ENCODE measurements around the gene SCARB1. TPM values are rescaled to one million over a fixed set of nuclear protein-coding genes. Genes with fewer than 3 reads are reported as not detected.

Gene SCARB1
- polyA plus RNA-seq, 6 donors from 2014 or later, result 4.1 to 20.8 (median 12.1) TPM

GRCh38 chr12:124761056-124761455 lies 102.6 kb downstream of the SCARB1 start:
- Mint-ChIP-seq H3K4me1 (peaks cover 0 to 5% (median 3%) of the 10 kb centered on the region in 3 donors), H3K36me3 (peaks cover 0 to 16% of the 10 kb centered on the region in 2 donors), H3K4me3 (no peak overlapping the region), H3K9me3 (peaks cover 5 to 24% (median 21%) of the 10 kb centered on the region in 7 donors), H3K27me3 (peaks cover 22 to 42% (median 31%) of the 10 kb centered on the region in 3 donors), H3K27ac (peak overlapping the region in 1 of 6 donors; percentile 57)
- ATAC-seq (ENCODE audit: low read depth in 2 of 2) (no peak), DNase-seq (no peak)

DNA sequence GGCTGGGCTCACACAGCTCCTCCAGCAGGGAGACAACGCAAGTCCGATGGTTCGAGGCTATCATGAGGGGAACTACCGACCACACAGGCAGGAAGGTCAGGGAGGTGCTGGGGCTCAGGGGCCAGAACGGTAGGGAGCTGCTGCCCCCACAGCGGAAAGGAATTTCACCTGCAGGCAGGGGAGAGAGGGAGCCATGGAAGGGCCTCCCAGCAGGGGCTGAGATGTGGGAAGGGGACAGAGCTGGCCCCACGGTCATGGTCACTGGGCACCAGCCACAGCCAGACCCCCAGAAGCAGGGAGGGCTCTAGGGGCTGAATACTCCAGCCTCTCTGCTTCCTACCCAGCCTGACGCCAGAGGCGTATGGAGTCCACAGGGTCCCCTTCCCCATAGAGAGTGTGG lies 103.1 kb downstream of the SCARB1 start:
- H3K27ac Mint-ChIP-seq, result no peak overlapping the region
- H3K36me3 Mint-ChIP-seq, result peaks cover 0 to 13% of the 10 kb centered on the region in 2 donors
- no peak overlapping the region for H3K4me3 Mint-ChIP-seq
- no peak for DNase-seq
- no peak for ATAC-seq (ENCODE audit: low read depth in 2 of 2)
- peaks cover under 1 to 5% (median 3%) of the 10 kb centered on the region in 3 donors for H3K4me1 Mint-ChIP-seq
- H3K9me3 Mint-ChIP-seq, result peaks cover 4 to 21% (median 18%) of the 10 kb centered on the region in 7 donors
- peaks cover 25 to 47% (median 33%) of the 10 kb centered on the region in 3 donors for H3K27me3 Mint-ChIP-seq

DNA sequence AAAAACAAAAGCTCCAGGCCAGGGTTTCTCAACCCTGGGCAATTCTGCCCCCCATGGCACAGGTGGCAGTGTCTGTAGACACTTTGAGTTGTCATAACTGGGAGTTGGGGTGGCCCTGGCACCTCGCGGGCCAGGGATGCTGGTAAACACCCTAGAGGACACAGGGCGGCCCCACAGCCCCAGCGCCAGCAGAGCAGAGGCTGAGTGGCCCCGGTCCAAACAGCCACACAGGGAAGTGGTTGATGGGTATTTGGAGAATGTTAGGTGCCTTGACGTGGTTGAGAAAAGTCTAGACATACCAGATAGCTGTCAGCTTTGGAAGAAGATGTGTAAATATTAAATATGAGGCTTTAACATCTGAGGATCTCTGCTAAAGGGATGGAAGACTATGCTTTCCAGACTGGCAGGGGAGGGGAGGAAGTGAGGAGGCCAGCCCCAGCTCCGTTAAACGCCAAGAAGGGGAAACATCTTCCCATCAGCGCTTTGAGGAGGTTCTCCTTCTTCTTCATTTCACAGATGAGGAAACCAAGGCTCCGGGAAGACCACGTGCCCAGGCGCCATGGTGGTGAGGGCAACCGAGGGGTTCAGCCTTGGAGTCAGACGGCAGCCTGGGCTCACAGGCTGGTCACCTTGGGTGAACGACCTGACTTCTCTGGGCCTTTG lies 103.7 kb downstream of the SCARB1 start:
- Mint-ChIP-seq H3K27me3 (peaks cover 31 to 53% (median 38%) of the 10 kb centered on the region in 3 donors), H3K9me3 (peaks cover 2 to 15% (median 12%) of the 10 kb centered on the region in 7 donors), H3K4me1 (peaks cover 4 to 11% (median 9%) of the 10 kb centered on the region in 3 donors), H3K4me3 (no peak overlapping the region), H3K36me3 (peaks cover 0 to 8% of the 10 kb centered on the region in 2 donors), H3K27ac (no peak overlapping the region)
- ATAC-seq (ENCODE audit: low read depth in 2 of 2) (no peak), DNase-seq (no peak)

GRCh38 chr12:124758266-124759220 lies 105.1 kb downstream of the SCARB1 start:
- Mint-ChIP-seq H3K36me3 (peaks cover 0 to 8% of the 10 kb centered on the region in 2 donors), H3K27me3 (peaks cover 38 to 64% (median 42%) of the 10 kb centered on the region in 3 donors), H3K27ac (no peak overlapping the region), H3K4me3 (no peak overlapping the region), H3K4me1 (peaks cover 4 to 11% (median 9%) of the 10 kb centered on the region in 3 donors), H3K9me3 (peaks cover 0 to 10% (median 3%) of the 10 kb centered on the region in 7 donors)
- no peak for ATAC-seq (ENCODE audit: low read depth in 2 of 2)
- no peak for DNase-seq

DNA sequence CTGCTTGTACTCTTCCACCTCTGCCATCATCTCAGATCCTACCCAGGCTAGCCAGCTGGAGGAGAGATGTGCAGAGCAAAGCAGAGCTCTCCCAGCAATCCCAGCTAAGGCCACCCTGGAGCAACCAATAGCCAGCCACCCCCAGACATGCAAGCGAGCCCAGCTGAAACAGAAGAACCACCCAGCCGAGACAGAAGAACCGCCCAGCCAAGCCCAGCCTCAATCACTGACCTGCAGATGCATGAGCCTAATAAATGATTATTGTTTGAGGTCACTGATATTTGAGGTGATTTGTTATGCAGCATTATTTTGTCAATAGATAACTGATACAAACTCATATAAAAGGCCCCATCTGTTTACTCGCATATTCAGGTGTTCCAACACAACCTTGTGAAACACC lies 106.3 kb downstream of the SCARB1 start:
- no peak overlapping the region for H3K27ac Mint-ChIP-seq
- no peak for ATAC-seq (ENCODE audit: low read depth in 2 of 2)

GRCh38 chr12:124756760-124757159 lies 106.9 kb downstream of the SCARB1 start:
- H3K27ac Mint-ChIP-seq, result no peak overlapping the region
- ATAC-seq (ENCODE audit: low read depth in 2 of 2), result no peak
- no peak for DNase-seq
- peaks cover 0 to 6% (median 3%) of the 10 kb centered on the region in 7 donors for H3K9me3 Mint-ChIP-seq
- peaks cover 6 to 11% (median 9%) of the 10 kb centered on the region in 3 donors for H3K4me1 Mint-ChIP-seq
- H3K36me3 Mint-ChIP-seq, result peaks cover 0 to 8% of the 10 kb centered on the region in 2 donors
- peaks cover 39 to 64% (median 48%) of the 10 kb centered on the region in 3 donors for H3K27me3 Mint-ChIP-seq
- H3K4me3 Mint-ChIP-seq, result no peak overlapping the region

More for the DNA sequence above, 106.3 kb downstream of the SCARB1 start:
- DNase-seq, result no peak
- Mint-ChIP-seq H3K36me3 (peaks cover 0 to 8% of the 10 kb centered on the region in 2 donors), H3K27me3 (peaks cover 41 to 64% (median 48%) of the 10 kb centered on the region in 3 donors), H3K4me3 (no peak overlapping the region), H3K9me3 (peaks cover 0 to 6% (median 3%) of the 10 kb centered on the region in 7 donors), H3K4me1 (peaks cover 6 to 11% (median 9%) of the 10 kb centered on the region in 3 donors)

GRCh38 chr12:124756166-124756565 lies 107.5 kb downstream of the SCARB1 start:
- Mint-ChIP-seq H3K27ac (no peak overlapping the region), H3K27me3 (peaks cover 39 to 68% (median 53%) of the 10 kb centered on the region in 3 donors), H3K9me3 (peaks cover 0 to 6% (median 3%) of the 10 kb centered on the region in 7 donors), H3K36me3 (peaks cover 0 to 8% of the 10 kb centered on the region in 2 donors), H3K4me3 (no peak overlapping the region), H3K4me1 (peaks cover 6 to 11% (median 9%) of the 10 kb centered on the region in 3 donors)
- DNase-seq (no peak), ATAC-seq (ENCODE audit: low read depth in 2 of 2) (no peak)

- ATAC-seq (ENCODE audit: low read depth in 2 of 2), result no peak
- H3K4me1 Mint-ChIP-seq, result peaks cover 6 to 11% (median 9%) of the 10 kb centered on the region in 3 donors
- DNase-seq, result no peak
- peaks cover 36 to 68% (median 53%) of the 10 kb centered on the region in 3 donors for H3K27me3 Mint-ChIP-seq
- H3K36me3 Mint-ChIP-seq, result peaks cover 0 to 8% of the 10 kb centered on the region in 2 donors
- no peak overlapping the region for H3K27ac Mint-ChIP-seq
- peaks cover 0 to 6% (median 3%) of the 10 kb centered on the region in 7 donors for H3K9me3 Mint-ChIP-seq
- H3K4me3 Mint-ChIP-seq, result no peak overlapping the region
Measured at GRCh38 chr12:124755801-124756148, 107.9 kb downstream of the SCARB1 start.

GRCh38 chr12:124754949-124755800 lies 108.5 kb downstream of the SCARB1 start:
- no peak for DNase-seq
- no peak for ATAC-seq (ENCODE audit: low read depth in 2 of 2)

GRCh38 chr12:124754491-124754890 lies 109.2 kb downstream of the SCARB1 start:
- H3K36me3 Mint-ChIP-seq, result peaks cover 0 to 8% of the 10 kb centered on the region in 2 donors
- H3K27ac Mint-ChIP-seq, result no peak overlapping the region
- peaks cover 28 to 55% (median 42%) of the 10 kb centered on the region in 3 donors for H3K27me3 Mint-ChIP-seq
- peaks cover 6% of the 10 kb centered on the region in 3 donors for H3K4me1 Mint-ChIP-seq
- peaks cover 0 to 6% (median 3%) of the 10 kb centered on the region in 7 donors for H3K9me3 Mint-ChIP-seq
- no peak for ATAC-seq (ENCODE audit: low read depth in 2 of 2)
- no peak overlapping the region for H3K4me3 Mint-ChIP-seq
- DNase-seq, result no peak

More at GRCh38 chr12:124754949-124755800, 108.5 kb downstream of the SCARB1 start:
- H3K4me3 Mint-ChIP-seq, result no peak overlapping the region
- peaks cover 0 to 6% (median 3%) of the 10 kb centered on the region in 7 donors for H3K9me3 Mint-ChIP-seq
- H3K4me1 Mint-ChIP-seq, result peaks cover 6 to 11% (median 9%) of the 10 kb centered on the region in 3 donors
- peaks cover 0 to 8% of the 10 kb centered on the region in 2 donors for H3K36me3 Mint-ChIP-seq
- peaks cover 33 to 62% (median 47%) of the 10 kb centered on the region in 3 donors for H3K27me3 Mint-ChIP-seq
- H3K27ac Mint-ChIP-seq, result no peak overlapping the region

- ATAC-seq (ENCODE audit: low read depth in 2 of 2), result no peak
- H3K27ac Mint-ChIP-seq, result no peak overlapping the region
Measured at GRCh38 chr12:124753993-124754392, 109.7 kb downstream of the SCARB1 start.

GRCh38 chr12:124753228-124753591 lies 110.5 kb downstream of the SCARB1 start:
- no peak overlapping the region for H3K27ac Mint-ChIP-seq
- H3K36me3 Mint-ChIP-seq, result peaks cover 0 to 8% of the 10 kb centered on the region in 2 donors
- ATAC-seq (ENCODE audit: low read depth in 2 of 2) (no peak), DNase-seq (no peak)
- peaks cover 25 to 48% (median 47%) of the 10 kb centered on the region in 3 donors for H3K27me3 Mint-ChIP-seq
- peaks cover 0 to 6% (median 3%) of the 10 kb centered on the region in 7 donors for H3K9me3 Mint-ChIP-seq
- H3K4me3 Mint-ChIP-seq, result no peak overlapping the region
- H3K4me1 Mint-ChIP-seq, result peaks cover 6% of the 10 kb centered on the region in 3 donors

More at GRCh38 chr12:124753993-124754392, 109.7 kb downstream of the SCARB1 start:
- H3K9me3 Mint-ChIP-seq, result peaks cover 0 to 6% (median 3%) of the 10 kb centered on the region in 7 donors
- H3K4me1 Mint-ChIP-seq, result peaks cover 6% of the 10 kb centered on the region in 3 donors
- H3K27me3 Mint-ChIP-seq, result peaks cover 25 to 50% (median 42%) of the 10 kb centered on the region in 3 donors
- peaks cover 0 to 8% of the 10 kb centered on the region in 2 donors for H3K36me3 Mint-ChIP-seq
- H3K4me3 Mint-ChIP-seq, result no peak overlapping the region
- no peak for DNase-seq

Data from naive B cell (primary cell).